Neural progenitor cell (in vitro differentiated cells): ENCODE data around the gene ZNF254. TPM values are rescaled to one million over a fixed set of nuclear protein-coding genes. Genes with fewer than 3 reads are reported as not detected.
"Not testable (repeated sequence)": the region's sequence is repeated elsewhere in the genome, so short reads cannot be mapped to it uniquely, and the experiment has no call there.

Experiments used
- DNase-seq: peaks from one replicate; pipeline ENCODE4 v3.0.0-alpha.2; 2016; ENCODE audit warnings: low spot score
- H2AFZ ChIP-seq: fragments of 200-600 bp; sonication (generic); replicated peaks from 2 replicates; pipeline ENCODE4 v1.6.1; 2016; ENCODE audit warnings: antibody characterized with exemption
- H3F3A ChIP-seq: fragments of 200-600 bp; sonication (generic); 2 replicates; pipeline ENCODE4 v1.6.1; 2016; ENCODE audit warnings: antibody characterized with exemption, low read depth
- H3K27ac ChIP-seq: fragments of 200-600 bp; sonication (generic); 2 replicates; pipeline ENCODE4 v1.5.1; 2016; ENCODE audit warnings: mild to moderate bottlenecking
- H3K27me3 ChIP-seq: fragments of 200-600 bp; sonication (generic); 2 replicates; pipeline ENCODE4 v1.6.1; 2016; ENCODE audit warnings: mild to moderate bottlenecking, moderate library complexity
- H3K36me3 ChIP-seq: fragments of 200-600 bp; sonication (generic); 2 replicates; pipeline ENCODE4 v1.5.1; 2016
- H3K4me1 ChIP-seq: fragments of 200-600 bp; sonication (generic); 2 replicates; pipeline ENCODE4 v1.6.1; 2016; ENCODE audit warnings: mixed run types
- H3K4me2 ChIP-seq: fragments of 200-600 bp; sonication (generic); 2 replicates; pipeline ENCODE4 v1.6.1; 2016
- H3K4me3 ChIP-seq: fragments of 200-600 bp; sonication (generic); 2 replicates; pipeline ENCODE4 v1.5.1; 2016
- H3K79me2 ChIP-seq: fragments of 200-600 bp; sonication (generic); 2 replicates; pipeline ENCODE4 v1.6.1; 2016; ENCODE audit warnings: low read depth
- H3K9ac ChIP-seq: fragments of 200-600 bp; sonication (generic); 2 replicates; pipeline ENCODE4 v1.6.1; 2016
- H3K9me3 ChIP-seq: fragments of 200-600 bp; sonication (generic); 2 replicates; pipeline ENCODE4 v1.5.1; 2016; ENCODE audit warnings: low read depth
- H4K20me1 ChIP-seq: fragments of 200-600 bp; sonication (generic); 2 replicates; pipeline ENCODE4 v1.6.1; 2016; ENCODE audit warnings: low read depth
- H3K27ac Mint-ChIP-seq: 3 replicates; pipeline ENCODE4 v1.8.0; 2021; ENCODE audit warnings: mixed read lengths
- H3K27me3 Mint-ChIP-seq: 2 replicates; pipeline ENCODE4 v1.8.0; 2022; ENCODE audit warnings: low read depth, mild to moderate bottlenecking, inconsistent platforms, moderate library complexity, mixed read lengths; ENCODE audit not compliant: insufficient read depth
- H3K36me3 Mint-ChIP-seq: 3 replicates; pipeline ENCODE4 v1.8.0; 2021; ENCODE audit warnings: mixed read lengths
- H3K4me1 Mint-ChIP-seq: 3 replicates; pipeline ENCODE4 v1.8.0; 2021; ENCODE audit warnings: mixed read lengths
- H3K4me3 Mint-ChIP-seq: 3 replicates; pipeline ENCODE4 v1.8.0; 2021; ENCODE audit warnings: mild to moderate bottlenecking, moderate library complexity, mixed read lengths
- H3K9me3 Mint-ChIP-seq: 3 replicates; pipeline ENCODE4 v1.8.0; 2020; ENCODE audit warnings: mixed read lengths
- EZH2 ChIP-seq: fragments of 200-600 bp; sonication (generic); IDR thresholded peaks from 2 replicates; pipeline ENCODE4 v1.6.1; 2017; ENCODE audit warnings: antibody characterized with exemption, mild to moderate bottlenecking, moderate library complexity
- EZH2phosphoT487 ChIP-seq: fragments of 200-600 bp; sonication (generic); IDR thresholded peaks from 2 replicates; pipeline ENCODE4 v1.6.1; 2017; ENCODE audit warnings: antibody characterized with exemption
- total RNA-seq: library from RNA; depleted of rRNA; stranded (reverse); fragments of >200 nt; gene quantifications from 2 replicates; pipeline ENCODE4 v1.2.3, GENCODE V29; 2015; ENCODE audit warnings: low replicate concordance
- TF ChIP-seq, protein P1 (sequence below): fragments of 200-600 bp; sonication (generic); IDR thresholded peaks from 2 replicates; pipeline ENCODE4 v1.5.1; 2017; ENCODE audit warnings: antibody characterized with exemption, mild to moderate bottlenecking

Gene ZNF254
- total RNA-seq, 1 donor from 2014 or later: 85.5 TPM

GRCh38 chr19:24072720-24073119 is 14.3 kb upstream of the ZNF254 start:
- DNase-seq: no peak
- peaks cover 3% of the 10 kb centered on the region for H3K36me3 ChIP-seq
- H3K27ac ChIP-seq: no peak overlapping the region
- Mint-ChIP-seq H3K4me3 (no peak overlapping the region), H3K9me3 (peaks cover 25% of the 10 kb centered on the region), H3K36me3 (peaks cover 64% of the 10 kb centered on the region), H3K27me3 (no peaks in the 10 kb centered on the region), H3K4me1 (peaks cover 12% of the 10 kb centered on the region), H3K27ac (no peak overlapping the region)
- TF ChIP-seq EZH2phosphoT487: no peak
- no peak for TF ChIP-seq EZH2
- TF ChIP-seq, protein P1, sequence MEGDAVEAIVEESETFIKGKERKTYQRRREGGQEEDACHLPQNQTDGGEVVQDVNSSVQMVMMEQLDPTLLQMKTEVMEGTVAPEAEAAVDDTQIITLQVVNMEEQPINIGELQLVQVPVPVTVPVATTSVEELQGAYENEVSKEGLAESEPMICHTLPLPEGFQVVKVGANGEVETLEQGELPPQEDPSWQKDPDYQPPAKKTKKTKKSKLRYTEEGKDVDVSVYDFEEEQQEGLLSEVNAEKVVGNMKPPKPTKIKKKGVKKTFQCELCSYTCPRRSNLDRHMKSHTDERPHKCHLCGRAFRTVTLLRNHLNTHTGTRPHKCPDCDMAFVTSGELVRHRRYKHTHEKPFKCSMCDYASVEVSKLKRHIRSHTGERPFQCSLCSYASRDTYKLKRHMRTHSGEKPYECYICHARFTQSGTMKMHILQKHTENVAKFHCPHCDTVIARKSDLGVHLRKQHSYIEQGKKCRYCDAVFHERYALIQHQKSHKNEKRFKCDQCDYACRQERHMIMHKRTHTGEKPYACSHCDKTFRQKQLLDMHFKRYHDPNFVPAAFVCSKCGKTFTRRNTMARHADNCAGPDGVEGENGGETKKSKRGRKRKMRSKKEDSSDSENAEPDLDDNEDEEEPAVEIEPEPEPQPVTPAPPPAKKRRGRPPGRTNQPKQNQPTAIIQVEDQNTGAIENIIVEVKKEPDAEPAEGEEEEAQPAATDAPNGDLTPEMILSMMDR: no peak
- H3K4me2 ChIP-seq: no peak overlapping the region
- H3K27me3 ChIP-seq: no peaks in the 10 kb centered on the region
- no peak overlapping the region for H3K9ac ChIP-seq
- H2AFZ ChIP-seq: no peak overlapping the region
- peaks cover 6% of the 10 kb centered on the region for H4K20me1 ChIP-seq
- H3K79me2 ChIP-seq: no peaks in the 10 kb centered on the region
- no peaks in the 10 kb centered on the region for H3F3A ChIP-seq
- no peaks in the 10 kb centered on the region for H3K9me3 ChIP-seq
- peaks cover 9% of the 10 kb centered on the region for H3K4me1 ChIP-seq
- no peak overlapping the region for H3K4me3 ChIP-seq

GRCh38 chr19:24073807-24074206 is 13.2 kb upstream of the ZNF254 start:
- H3K4me3 ChIP-seq: no peak overlapping the region
- Mint-ChIP-seq H3K4me1 (peaks cover 20% of the 10 kb centered on the region), H3K27me3 (no peaks in the 10 kb centered on the region), H3K36me3 (peaks cover 64% of the 10 kb centered on the region), H3K4me3 (no peak overlapping the region), H3K27ac (no peak overlapping the region), H3K9me3 (peaks cover 25% of the 10 kb centered on the region)
- no peak overlapping the region for H3K4me2 ChIP-seq
- H2AFZ ChIP-seq: no peak overlapping the region
- H4K20me1 ChIP-seq: peaks cover 17% of the 10 kb centered on the region
- H3K27me3 ChIP-seq: no peaks in the 10 kb centered on the region
- H3K4me1 ChIP-seq: peaks cover 20% of the 10 kb centered on the region
- TF ChIP-seq, protein P1: no peak
- TF ChIP-seq EZH2 (no peak), EZH2phosphoT487 (no peak)
- H3K27ac ChIP-seq: no peak overlapping the region
- no peak for DNase-seq
- H3F3A ChIP-seq: no peaks in the 10 kb centered on the region
- no peaks in the 10 kb centered on the region for H3K79me2 ChIP-seq
- H3K36me3 ChIP-seq: peaks cover 3% of the 10 kb centered on the region
- no peaks in the 10 kb centered on the region for H3K9me3 ChIP-seq
- no peak overlapping the region for H3K9ac ChIP-seq

DNA sequence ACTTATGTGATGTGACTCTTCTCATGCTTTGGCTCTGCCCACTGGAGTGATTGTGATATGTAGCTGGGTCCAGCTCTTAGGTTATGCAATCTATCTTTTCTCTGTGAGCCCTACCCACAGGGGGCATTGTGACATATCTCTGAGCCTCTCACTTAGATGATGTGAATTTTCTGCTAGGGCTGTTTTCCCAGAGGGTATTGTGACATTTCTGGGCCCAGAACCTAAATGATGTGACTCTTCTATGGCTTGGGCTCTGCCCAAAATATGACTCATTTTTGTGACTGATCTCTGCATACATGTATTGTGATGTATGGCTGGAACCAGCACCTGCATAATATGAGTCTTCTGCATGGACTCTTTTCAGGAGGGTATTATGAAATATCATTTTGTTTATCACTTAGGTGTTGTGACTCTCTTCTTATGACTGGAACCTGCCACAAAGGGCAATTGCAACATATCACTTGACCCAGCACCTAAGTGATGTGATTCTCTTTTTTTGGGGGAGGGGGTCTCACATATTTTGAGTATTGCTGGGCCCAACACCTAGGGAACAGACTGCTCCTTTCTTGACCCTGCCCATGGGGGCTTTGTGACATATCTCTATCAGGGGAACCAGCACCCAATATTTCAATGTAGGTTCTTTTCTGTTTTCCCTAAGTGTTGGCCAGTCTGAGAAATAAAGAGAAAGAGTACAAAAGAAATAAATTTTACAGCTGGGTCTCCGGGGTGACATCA is 12.1 kb upstream of the ZNF254 start:
- H3F3A ChIP-seq: no peaks in the 10 kb centered on the region
- H3K4me3 ChIP-seq: no peak overlapping the region
- Mint-ChIP-seq H3K27ac (no peak overlapping the region), H3K9me3 (peaks cover 27% of the 10 kb centered on the region), H3K36me3 (peaks cover 69% of the 10 kb centered on the region), H3K27me3 (no peaks in the 10 kb centered on the region), H3K4me1 (peaks cover 21% of the 10 kb centered on the region), H3K4me3 (no peak overlapping the region)
- H3K36me3 ChIP-seq: peaks cover 3% of the 10 kb centered on the region
- H3K4me1 ChIP-seq: peaks cover 23% of the 10 kb centered on the region
- DNase-seq: no peak
- TF ChIP-seq, protein P1: no peak
- TF ChIP-seq EZH2 (no peak), EZH2phosphoT487 (no peak)
- no peaks in the 10 kb centered on the region for H3K79me2 ChIP-seq
- no peaks in the 10 kb centered on the region for H3K27me3 ChIP-seq
- H2AFZ ChIP-seq: no peak overlapping the region
- H3K9me3 ChIP-seq: no peaks in the 10 kb centered on the region
- no peak overlapping the region for H3K4me2 ChIP-seq
- no peak overlapping the region for H3K9ac ChIP-seq
- peaks cover 21% of the 10 kb centered on the region for H4K20me1 ChIP-seq
- H3K27ac ChIP-seq: no peak overlapping the region

- not testable (repeated sequence) for H3K4me2 ChIP-seq, H3K79me2 ChIP-seq, H3K36me3 ChIP-seq, H3K27ac Mint-ChIP-seq, H3F3A ChIP-seq, H3K9me3 ChIP-seq, H3K9ac ChIP-seq, H3K27me3 ChIP-seq, H3K4me3 ChIP-seq, DNase-seq, H3K4me3 Mint-ChIP-seq, H3K27me3 Mint-ChIP-seq, H3K27ac ChIP-seq, H2AFZ ChIP-seq
- H3K4me1 ChIP-seq: peaks cover 23% of the 10 kb centered on the region
- H4K20me1 ChIP-seq: peaks cover 21% of the 10 kb centered on the region
- Mint-ChIP-seq H3K36me3 (peaks cover 67% of the 10 kb centered on the region), H3K9me3 (peaks cover 27% of the 10 kb centered on the region), H3K4me1 (peaks cover 21% of the 10 kb centered on the region)
Observed at GRCh38 chr19:24075530-24075929, 11.5 kb upstream of the ZNF254 start.
